Stimulated activated naive CD8-positive, alpha-beta T cell treated with anti-CD3 and anti-CD28 coated beads, Interleukin-15, Interleukin-2, amounts not matched to agents 100 ng/mL and 50 ng/mL, for 24 hours (primary cell): ENCODE data around the gene STK11.
A peak's percentile ranks its signal among the peaks of the same experiment; 100 is the strongest.
"Not testable (repeated sequence)": the region's sequence is repeated elsewhere in the genome, so short reads cannot be mapped to it uniquely, and the experiment has no call there.

ENCODE experiments used
- H3K27ac Mint-ChIP-seq: one replicate; pipeline ENCODE4 v1.8.0; 2021; ENCODE audit warnings: mild to moderate bottlenecking, mixed read lengths
- H3K27me3 Mint-ChIP-seq: one replicate; pipeline ENCODE4 v1.8.0; 2021; ENCODE audit warnings: mixed read lengths
- H3K36me3 Mint-ChIP-seq: one replicate; pipeline ENCODE4 v1.8.0; 2021; ENCODE audit warnings: low read depth, mixed read lengths
- H3K4me1 Mint-ChIP-seq: one replicate; pipeline ENCODE4 v1.8.0; 2021; ENCODE audit warnings: low read depth, mixed read lengths
- H3K4me3 Mint-ChIP-seq: one replicate; pipeline ENCODE4 v1.8.0; 2021; ENCODE audit warnings: mild to moderate bottlenecking, mixed read lengths
- H3K9me3 Mint-ChIP-seq: one replicate; pipeline ENCODE4 v1.8.0; 2021; ENCODE audit warnings: mixed read lengths

Gene STK11

DNA sequence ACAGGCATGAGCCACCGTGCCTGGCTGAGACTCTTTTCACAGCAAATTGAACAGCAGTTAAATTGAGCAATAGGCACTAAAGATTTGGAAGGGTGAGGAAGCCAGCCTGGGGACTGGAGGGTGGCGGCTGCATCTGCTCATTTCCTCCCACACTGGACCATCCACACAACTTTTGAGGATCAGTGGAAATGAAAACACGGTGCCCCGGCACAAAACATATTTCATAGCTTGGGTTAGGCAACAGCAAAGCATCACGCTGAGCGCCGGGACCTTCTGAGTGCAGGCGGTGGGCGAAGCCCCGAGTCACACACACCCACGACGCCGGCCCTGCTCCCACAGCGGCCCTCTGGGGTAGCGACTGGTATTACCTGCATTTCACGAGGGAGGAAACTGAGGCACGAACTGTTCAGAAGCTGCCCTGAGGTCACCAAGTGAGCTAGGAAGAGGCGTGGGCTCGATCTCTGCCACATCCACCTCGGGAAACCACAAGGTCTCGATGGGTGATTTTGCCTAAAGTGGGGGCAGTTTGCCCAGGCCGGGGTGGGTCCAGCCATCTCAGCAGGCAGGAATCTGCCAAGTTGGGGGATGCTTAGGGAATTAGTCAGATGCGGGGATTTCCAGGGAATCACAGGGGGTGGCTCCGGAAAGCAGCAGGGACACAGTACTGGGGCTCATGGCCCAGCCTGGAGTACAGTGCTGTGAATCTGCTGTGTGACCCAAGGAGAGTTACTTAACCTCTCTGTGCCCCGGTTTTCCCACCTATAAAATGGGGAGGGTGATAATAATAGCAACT lies 28.1 kb upstream of the STK11 start:
- Mint-ChIP-seq H3K4me1 (peaks cover 25% of the 10 kb centered on the region), H3K36me3 (no peaks in the 10 kb centered on the region), H3K9me3 (no peaks in the 10 kb centered on the region), H3K27ac (no peak overlapping the region), H3K4me3 (no peak overlapping the region), H3K27me3 (peaks cover 9% of the 10 kb centered on the region)

DNA sequence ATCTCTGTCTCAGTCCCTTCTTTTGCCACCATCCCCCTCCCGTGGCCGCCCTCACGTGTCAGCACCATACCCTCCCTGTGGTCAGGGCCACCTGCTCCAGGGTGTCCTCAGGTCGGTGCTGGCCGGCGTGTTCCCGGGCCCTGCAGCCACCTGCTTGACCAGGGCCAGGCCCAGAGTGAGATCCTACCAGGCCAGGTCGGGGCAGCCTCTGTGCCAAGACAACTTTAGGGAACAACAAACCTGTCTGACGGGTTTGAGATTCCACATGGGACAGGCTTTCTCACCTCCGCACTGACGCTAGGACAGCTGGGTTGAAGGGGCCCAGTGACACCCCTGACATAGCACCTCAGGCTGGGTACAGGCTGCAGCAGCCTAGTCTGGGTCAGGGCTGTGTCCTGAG lies 24.0 kb upstream of the STK11 start:
- H3K36me3 Mint-ChIP-seq, result no peaks in the 10 kb centered on the region
- H3K9me3 Mint-ChIP-seq, result no peaks in the 10 kb centered on the region
- no peak overlapping the region for H3K4me3 Mint-ChIP-seq
- peaks cover 9% of the 10 kb centered on the region for H3K27me3 Mint-ChIP-seq
- H3K27ac Mint-ChIP-seq, result peak overlapping the region; percentile 19
- H3K4me1 Mint-ChIP-seq, result peaks cover 10% of the 10 kb centered on the region

DNA sequence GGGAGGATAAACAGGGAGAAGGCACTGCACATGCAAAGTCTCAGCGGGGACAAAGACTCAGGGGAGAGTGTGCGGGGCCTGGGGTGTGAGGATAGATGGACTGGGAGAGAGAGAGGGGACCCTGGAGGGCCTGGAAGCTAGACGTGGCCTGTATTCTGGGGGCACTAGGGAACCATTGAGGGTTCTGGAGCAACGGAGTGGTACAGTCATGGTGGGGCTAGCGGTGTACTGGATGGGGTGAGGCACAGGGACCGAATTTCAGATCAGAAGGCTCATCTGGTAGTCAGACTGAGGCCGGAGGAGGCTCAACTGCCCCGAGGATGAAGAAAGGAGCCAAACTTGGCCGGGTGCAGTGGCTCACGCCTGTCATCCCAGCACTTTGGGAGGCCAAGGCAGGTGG lies 23.5 kb upstream of the STK11 start:
- no peaks in the 10 kb centered on the region for H3K36me3 Mint-ChIP-seq
- H3K27me3 Mint-ChIP-seq, result peaks cover 9% of the 10 kb centered on the region
- no peak overlapping the region for H3K4me3 Mint-ChIP-seq
- H3K4me1 Mint-ChIP-seq, result peaks cover 10% of the 10 kb centered on the region
- no peaks in the 10 kb centered on the region for H3K9me3 Mint-ChIP-seq
- no peak overlapping the region for H3K27ac Mint-ChIP-seq

- Mint-ChIP-seq H3K27ac (no peak overlapping the region), H3K4me3 (no peak overlapping the region), H3K4me1 (peaks cover 10% of the 10 kb centered on the region), H3K36me3 (no peaks in the 10 kb centered on the region), H3K9me3 (no peaks in the 10 kb centered on the region), H3K27me3 (peaks cover 9% of the 10 kb centered on the region)
These were observed 22.9 kb upstream of the STK11 start for GRCh38 chr19:1182727-1183126.

DNA sequence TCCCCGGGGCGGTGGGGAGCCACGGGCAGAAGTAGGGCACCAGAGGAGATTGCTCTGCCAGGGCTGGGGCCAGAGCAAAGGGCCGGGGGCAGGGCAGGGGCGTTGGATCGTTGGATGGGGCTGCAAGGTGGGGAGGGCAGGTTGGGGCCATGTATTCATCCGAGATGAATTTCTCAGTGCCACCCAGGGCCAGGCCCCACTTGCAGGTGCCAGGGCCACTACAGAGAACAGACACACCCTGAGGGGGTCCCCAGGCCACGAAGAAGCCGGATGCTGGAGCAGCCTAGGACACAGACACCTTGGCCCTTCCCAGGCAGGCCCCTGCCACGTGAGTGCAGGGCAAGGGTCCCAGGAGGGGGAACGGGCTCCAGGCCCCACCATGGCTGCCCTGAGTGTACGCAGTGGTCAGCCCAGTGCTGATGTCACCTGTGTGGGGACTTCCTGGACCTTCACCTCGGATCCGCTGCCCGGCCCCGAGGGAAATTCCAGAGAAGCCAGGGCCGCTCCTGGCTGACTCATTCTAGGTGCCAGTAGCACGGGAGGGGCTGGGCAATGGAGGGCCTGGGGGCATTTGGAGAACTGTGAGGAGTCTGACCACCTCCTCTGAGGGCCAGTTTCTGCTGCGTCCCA lies 21.9 kb upstream of the STK11 start:
- Mint-ChIP-seq H3K4me1 (peaks cover 10% of the 10 kb centered on the region), H3K27me3 (peaks cover 9% of the 10 kb centered on the region), H3K9me3 (no peaks in the 10 kb centered on the region), H3K27ac (no peak overlapping the region), H3K36me3 (no peaks in the 10 kb centered on the region), H3K4me3 (no peak overlapping the region)

DNA sequence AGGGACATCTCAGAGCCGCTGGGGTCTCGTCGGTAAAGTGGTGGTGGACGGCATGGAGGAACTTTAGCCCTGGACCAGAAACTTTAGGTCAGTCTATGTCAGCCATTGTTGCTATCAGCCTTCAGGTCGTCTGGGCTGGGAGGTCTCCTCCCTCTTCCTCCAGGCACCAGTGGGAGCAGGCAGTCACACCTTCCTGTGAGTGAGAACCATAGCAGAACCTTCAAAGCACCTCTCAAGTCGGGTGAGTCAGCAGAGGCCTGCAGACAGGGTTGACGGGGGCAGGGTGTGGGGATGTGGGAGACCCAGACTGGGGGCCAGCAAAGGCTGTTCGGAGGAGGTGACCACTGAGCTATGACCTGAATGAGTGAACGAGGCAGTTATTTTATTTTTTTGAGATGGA lies 16.2 kb upstream of the STK11 start:
- peaks cover 19% of the 10 kb centered on the region for H3K4me1 Mint-ChIP-seq
- no peak overlapping the region for H3K27ac Mint-ChIP-seq
- H3K27me3 Mint-ChIP-seq, result no peaks in the 10 kb centered on the region
- no peak overlapping the region for H3K4me3 Mint-ChIP-seq
- no peaks in the 10 kb centered on the region for H3K9me3 Mint-ChIP-seq
- H3K36me3 Mint-ChIP-seq, result no peaks in the 10 kb centered on the region

- Mint-ChIP-seq H3K27me3 (no peaks in the 10 kb centered on the region), H3K36me3 (no peaks in the 10 kb centered on the region), H3K4me3 (no peak overlapping the region), H3K27ac (no peak overlapping the region), H3K4me1 (peaks cover 11% of the 10 kb centered on the region), H3K9me3 (no peaks in the 10 kb centered on the region)
These were observed 6.0 kb upstream of the STK11 start for GRCh38 chr19:1199531-1199930.

DNA sequence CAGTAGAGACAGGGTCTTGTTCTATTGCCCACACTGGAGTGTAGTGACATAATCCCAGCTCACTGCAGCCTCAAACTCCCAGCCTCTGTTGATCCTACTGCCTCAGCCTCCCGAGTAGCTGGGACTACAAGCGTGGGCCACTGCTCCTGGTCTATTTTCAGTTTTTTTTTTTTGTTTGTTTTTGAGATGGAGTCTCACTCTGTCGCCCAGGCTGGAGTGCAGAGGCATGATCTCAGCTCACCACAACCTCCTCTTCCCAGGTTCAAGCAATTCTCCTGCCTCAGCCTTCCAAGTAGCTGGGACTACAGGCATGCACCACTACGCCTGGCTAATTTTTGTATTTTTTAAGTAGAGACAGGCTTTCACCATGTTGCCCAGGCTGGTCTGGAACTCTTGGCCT lies 5.0 kb upstream of the STK11 start:
- not testable (repeated sequence) for H3K36me3 Mint-ChIP-seq, H3K9me3 Mint-ChIP-seq, H3K27me3 Mint-ChIP-seq, H3K27ac Mint-ChIP-seq, H3K4me3 Mint-ChIP-seq
- peaks cover 11% of the 10 kb centered on the region for H3K4me1 Mint-ChIP-seq

GRCh38 chr19:1206150-1206863 lies 729 bp downstream of the STK11 start:
- Mint-ChIP-seq H3K4me1 (peaks cover 26% of the 10 kb centered on the region), H3K4me3 (peak overlapping the region; percentile 95), H3K27ac (peak overlapping the region; percentile 87), H3K27me3 (no peaks in the 10 kb centered on the region), H3K36me3 (peaks cover 7% of the 10 kb centered on the region), H3K9me3 (no peaks in the 10 kb centered on the region)

GRCh38 chr19:1206864-1207450 lies 1.4 kb downstream of the STK11 start:
- Mint-ChIP-seq H3K27me3 (no peaks in the 10 kb centered on the region), H3K4me1 (peaks cover 30% of the 10 kb centered on the region), H3K27ac (peak overlapping the region; percentile 87), H3K9me3 (no peaks in the 10 kb centered on the region), H3K36me3 (peaks cover 11% of the 10 kb centered on the region), H3K4me3 (peak overlapping the region; percentile 95)

DNA sequence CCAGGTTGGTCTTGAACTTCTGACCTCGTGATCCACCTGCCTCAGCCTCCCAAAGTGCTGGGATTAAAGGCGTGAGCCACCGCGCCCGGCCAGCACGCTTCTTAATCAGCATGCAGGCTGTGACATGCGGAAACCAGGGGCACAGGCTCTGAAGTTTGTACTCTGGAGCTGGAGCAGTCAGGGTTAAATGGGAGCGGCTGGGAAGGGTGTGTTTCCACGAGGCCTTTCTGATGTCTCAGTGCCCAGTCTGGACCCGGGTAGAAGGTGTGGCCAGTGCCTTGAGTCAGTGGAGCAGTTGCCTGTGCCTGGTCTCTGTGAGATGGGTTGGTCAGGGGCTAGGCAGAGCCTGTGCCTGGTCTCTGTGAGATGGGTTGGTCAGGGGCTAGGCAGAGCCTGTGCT lies 3.3 kb downstream of the STK11 start:
- Mint-ChIP-seq H3K4me1 (peaks cover 31% of the 10 kb centered on the region), H3K36me3 (peaks cover 18% of the 10 kb centered on the region)
- not testable (repeated sequence) for H3K4me3 Mint-ChIP-seq, H3K9me3 Mint-ChIP-seq, H3K27ac Mint-ChIP-seq, H3K27me3 Mint-ChIP-seq

DNA sequence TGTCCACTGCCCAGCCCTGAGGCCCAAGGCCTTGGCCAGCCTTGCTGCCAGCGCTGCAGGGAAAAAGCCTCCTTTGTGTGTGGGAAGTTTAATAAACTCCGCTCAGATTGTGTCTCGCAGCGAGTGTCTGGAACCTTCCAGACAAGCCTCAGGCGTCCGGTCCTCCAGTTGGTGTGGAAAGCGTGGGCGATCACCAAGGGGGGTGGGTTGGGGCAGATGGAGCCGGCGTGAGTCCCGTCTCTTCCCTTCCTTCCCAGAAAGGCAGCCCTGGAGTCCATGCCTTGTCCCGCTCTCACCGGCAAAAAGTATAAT lies 4.6 kb downstream of the STK11 start:
- H3K9me3 Mint-ChIP-seq, result no peaks in the 10 kb centered on the region
- H3K27me3 Mint-ChIP-seq, result no peaks in the 10 kb centered on the region
- no peak overlapping the region for H3K27ac Mint-ChIP-seq
- H3K4me3 Mint-ChIP-seq, result no peak overlapping the region
- peaks cover 33% of the 10 kb centered on the region for H3K4me1 Mint-ChIP-seq
- H3K36me3 Mint-ChIP-seq, result peaks cover 20% of the 10 kb centered on the region

- no peaks in the 10 kb centered on the region for H3K9me3 Mint-ChIP-seq
- H3K4me1 Mint-ChIP-seq, result peaks cover 33% of the 10 kb centered on the region
- H3K27me3 Mint-ChIP-seq, result no peaks in the 10 kb centered on the region
- H3K36me3 Mint-ChIP-seq, result peaks cover 20% of the 10 kb centered on the region
- H3K27ac Mint-ChIP-seq, result no peak overlapping the region
- H3K4me3 Mint-ChIP-seq, result no peak overlapping the region
These were observed 6.1 kb downstream of the STK11 start for GRCh38 chr19:1211494-1212234.

DNA sequence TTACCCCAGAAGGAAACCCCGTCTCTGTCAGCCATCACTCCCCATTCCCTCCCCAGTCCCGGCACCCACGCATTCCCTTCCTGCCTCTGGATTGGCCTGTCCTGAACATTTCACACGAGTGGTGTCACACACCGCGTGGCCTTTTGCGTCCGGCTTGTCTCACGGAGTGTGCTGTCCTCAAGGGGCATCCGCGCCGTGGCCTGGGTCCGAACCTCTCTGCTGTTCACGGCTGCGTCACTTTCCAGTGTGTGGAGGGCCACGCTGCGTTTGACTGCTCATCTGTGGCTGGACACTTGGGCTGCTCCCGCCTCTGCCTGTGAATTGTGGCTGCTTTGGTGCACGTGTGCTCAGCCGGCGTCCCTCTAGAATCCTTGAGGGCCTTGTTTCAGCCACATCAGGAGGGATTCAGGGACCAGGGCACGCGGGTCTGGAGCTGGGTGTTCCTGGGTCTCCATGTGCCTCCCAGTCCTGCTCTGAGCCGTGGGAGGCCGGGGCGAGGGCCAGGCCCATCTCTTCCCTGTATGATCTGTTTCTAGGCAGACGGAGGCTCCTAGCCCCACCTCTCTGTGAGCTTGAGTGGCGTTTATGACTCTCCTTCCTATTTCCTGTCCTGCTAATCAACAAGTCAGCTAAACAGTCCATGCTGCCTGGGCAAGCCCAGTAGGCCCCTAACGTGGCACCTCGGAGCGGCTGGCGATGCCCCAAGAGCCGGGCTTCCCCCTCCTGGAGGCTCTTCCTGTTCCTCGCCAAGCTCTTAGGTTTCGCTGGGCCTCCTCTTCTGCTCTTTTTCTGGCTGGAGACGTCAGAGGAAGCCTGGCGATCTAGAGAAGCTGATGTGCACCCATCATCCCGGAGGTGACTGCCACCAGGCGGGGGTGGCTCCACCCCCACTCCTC lies 8.1 kb downstream of the STK11 start:
- Mint-ChIP-seq H3K27me3 (no peaks in the 10 kb centered on the region), H3K4me1 (peaks cover 22% of the 10 kb centered on the region), H3K36me3 (peaks cover 16% of the 10 kb centered on the region), H3K27ac (peak overlapping the region; percentile 93), H3K4me3 (peak overlapping the region; percentile 67), H3K9me3 (no peaks in the 10 kb centered on the region)
